Testis (tissue), 3 donors: ENCODE measurements around the gene ABCB8. TPM values are rescaled to one million over a fixed set of nuclear protein-coding genes. Genes with fewer than 3 reads are reported as not detected.

Source experiments
- DNase-seq: peaks from one replicate; pipeline ENCODE4 v3.0.0-alpha.2; 2019
- H3K27ac ChIP-seq, 2 donors: fragments of 200-600 bp; sonication (generic); one replicate each; pipeline ENCODE4 v1.5.1; 2019
- H3K27me3 ChIP-seq: fragments of 200-600 bp; sonication (generic); one replicate; pipeline ENCODE4 v1.5.1; 2019
- H3K36me3 ChIP-seq: fragments of 200-600 bp; sonication (generic); one replicate; pipeline ENCODE4 v1.5.1; 2017; ENCODE audit warnings: low read depth; ENCODE audit errors: missing control alignments
- H3K4me1 ChIP-seq: fragments of 200-600 bp; sonication (generic); one replicate; pipeline ENCODE4 v1.5.1; 2019
- H3K4me3 ChIP-seq, 2 donors: fragments of 200-600 bp; sonication (generic); one replicate each; pipeline ENCODE4 v1.5.1; 2017 to 2019
- H3K9me3 ChIP-seq: fragments of 200-600 bp; sonication (generic); one replicate; pipeline ENCODE4 v1.5.1; 2017
- CTCF ChIP-seq, 3 experiments: fragments of 450-650 bp in 2 of 3; fragments of 200-600 bp in 1 of 3; sonication (generic) in 1 of 3; IDR thresholded peaks; one replicate each; pipeline ENCODE4 v1.5.1; 2016 to 2019; ENCODE audit warnings: antibody characterized with exemption in 3 of 3, mild to moderate bottlenecking in 2 of 3, moderate library complexity in 1 of 3
- POLR2A ChIP-seq: fragments of 450-650 bp; IDR thresholded peaks from one replicate; pipeline ENCODE4 v1.6.1; 2017; ENCODE audit warnings: antibody characterized with exemption, mild to moderate bottlenecking, moderate library complexity
- WGBS, 2 donors: methylation state at CpG; one replicate each; pipeline ENCODE4 v1.1.5; 2018; 5-methylcytosine and 5-hydroxymethylcytosine counted together
- intact Hi-C: fragments of 100-400 bp; cut with DNase I; formaldehyde crosslinking; loops from one replicate; pipeline ENCODE4 v1.15.1; 2023; ENCODE audit warnings: low total_unique reads
- polyA plus RNA-seq: library from polyadenylated mRNA; stranded (reverse); fragments of 350-450 nt; fragmentation: Illumina TruSeq; extraction: RNeasy Lipid Tissue Mini Kit (QIAGEN cat#74804); gene quantifications from one replicate; pipeline ENCODE4 v1.2.3, GENCODE V29; 2014; ENCODE audit warnings: low read depth, low replicate concordance; ENCODE audit not compliant: insufficient read depth
- total RNA-seq, 2 donors: library from RNA; depleted of rRNA; stranded (reverse); fragments of >200 nt; gene quantifications; one replicate each; pipeline ENCODE4 v1.2.3, GENCODE V29; 2016

ABCB8 gene
- total and polyA plus RNA-seq, 3 donors from 2014 or later, result 34.9 to 76.8 (median 59.6) TPM

- Histone ChIP-seq H3K4me3 (no peak overlapping the region), H3K36me3 (no peaks in the 10 kb centered on the region), H3K4me1 (peaks cover 12% of the 10 kb centered on the region), H3K27ac (no peak overlapping the region), H3K27me3 (no peaks in the 10 kb centered on the region), H3K9me3 (no peaks in the 10 kb centered on the region)
- intact Hi-C loops, result no loop called here
- DNase-seq, result no peak
- no peak for TF ChIP-seq POLR2A
- no peak for TF ChIP-seq CTCF (IDR thresholded peaks at IDR 0.05)
- 88 to 91% methylated on average over 12 to 17 of the region's 17 CpGs for WGBS, 2 donors
Measured at GRCh38 chr7:151073990-151074389, 45.7 kb downstream of the ABCB8 start.

- Histone ChIP-seq H3K36me3 (no peaks in the 10 kb centered on the region), H3K9me3 (no peaks in the 10 kb centered on the region), H3K4me1 (peaks cover 22% of the 10 kb centered on the region), H3K27ac (no peak overlapping the region), H3K4me3 (no peak overlapping the region), H3K27me3 (no peaks in the 10 kb centered on the region)
- WGBS, 2 donors, result 93% methylated on average over 13 to 26 of the region's 26 CpGs
- TF ChIP-seq CTCF (IDR thresholded peaks at IDR 0.05) (no peak), POLR2A (no peak)
- intact Hi-C loops, result no loop called here
- DNase-seq, result no peak
Measured at GRCh38 chr7:151074817-151075661, 46.8 kb downstream of the ABCB8 start.

- Histone ChIP-seq H3K27me3 (no peaks in the 10 kb centered on the region), H3K9me3 (no peaks in the 10 kb centered on the region), H3K4me3 (no peak overlapping the region), H3K4me1 (peaks cover 22% of the 10 kb centered on the region), H3K27ac (no peak overlapping the region), H3K36me3 (no peaks in the 10 kb centered on the region)
- no peak for TF ChIP-seq CTCF (IDR thresholded peaks at IDR 0.05)
- no peak for TF ChIP-seq POLR2A
- intact Hi-C loops, result no loop called here
- WGBS, 2 donors, result 84 to 94% methylated on average over 6 to 7 of the region's 7 CpGs
- DNase-seq, result no peak
Measured at GRCh38 chr7:151075662-151075971, 47.4 kb downstream of the ABCB8 start.

GRCh38 chr7:151075978-151076426 is 47.8 kb downstream of the ABCB8 start:
- intact Hi-C loops, result no loop called here
- Histone ChIP-seq H3K27ac (no peak overlapping the region), H3K36me3 (no peaks in the 10 kb centered on the region), H3K4me1 (peaks cover 22% of the 10 kb centered on the region), H3K27me3 (no peaks in the 10 kb centered on the region), H3K9me3 (no peaks in the 10 kb centered on the region), H3K4me3 (no peak overlapping the region)
- TF ChIP-seq POLR2A (no peak), CTCF (IDR thresholded peaks at IDR 0.05) (no peak)
- WGBS, 2 donors, result 82 to 90% methylated on average over 22 of the region's 22 CpGs
- no peak for DNase-seq
